Liver (tissue), 9 donors: ENCODE measurements around the gene IPPK. TPM values are rescaled to one million over a fixed set of nuclear protein-coding genes. Genes with fewer than 3 reads are reported as not detected.

Source experiments
- DNase-seq: peaks from one replicate; pipeline ENCODE4 v3.0.0-alpha.2; 2017; ENCODE audit warnings: low spot score
- H3K27ac ChIP-seq, 2 donors: one replicate each; pipeline ENCODE4 v1.7.0; 2013; ENCODE audit warnings: inconsistent platforms in 2 of 2, low read length in 2 of 2, control low read depth in 1 of 2, low read depth in 1 of 2, mild to moderate bottlenecking in 1 of 2
- H3K27me3 ChIP-seq, 4 donors: one replicate each; pipeline versions ENCODE4 v1.6.1 to v1.7.0; 2013; ENCODE audit warnings: low read length in 3 of 4, inconsistent platforms in 1 of 4, mild to moderate bottlenecking in 1 of 4, moderate library complexity in 1 of 4; ENCODE audit not compliant: control insufficient read depth in 4 of 4, insufficient read depth in 4 of 4
- H3K36me3 ChIP-seq, 4 donors: one replicate each; pipeline versions ENCODE4 v1.6.1 to v1.7.0; 2013; ENCODE audit warnings: low read length in 3 of 4, mild to moderate bottlenecking in 3 of 4, low read depth in 1 of 4, moderate library complexity in 1 of 4; ENCODE audit not compliant: control insufficient read depth in 4 of 4, insufficient read depth in 3 of 4
- H3K4me1 ChIP-seq, 4 donors: one replicate each; pipeline versions ENCODE4 v1.6.1 to v1.7.0; 2013; ENCODE audit warnings: low read length in 3 of 4, mild to moderate bottlenecking in 3 of 4, moderate library complexity in 1 of 4; ENCODE audit not compliant: control insufficient read depth in 4 of 4, insufficient read depth in 4 of 4
- H3K4me3 ChIP-seq, 3 donors: one replicate each; pipeline versions ENCODE4 v1.6.1 to v1.7.0; 2013; ENCODE audit warnings: low read length in 3 of 3, control low read depth in 1 of 3, low read depth in 1 of 3, mild to moderate bottlenecking in 1 of 3
- H3K9ac ChIP-seq, 2 donors: one replicate each; pipeline ENCODE4 v1.7.0; 2013; ENCODE audit warnings: low read length in 2 of 2, mild to moderate bottlenecking in 2 of 2, moderate library complexity in 2 of 2, control low read depth in 1 of 2, low read depth in 1 of 2
- H3K9me3 ChIP-seq, 4 donors: one replicate each; pipeline versions ENCODE4 v1.6.1 to v1.7.0; 2013; ENCODE audit warnings: low read length in 3 of 4; ENCODE audit not compliant: control insufficient read depth in 4 of 4
- EGR1 ChIP-seq, 2 donors: IDR thresholded peaks; 2 replicates each; pipeline ENCODE4 v1.6.1; 2016 to 2018; ENCODE audit warnings: antibody characterized with exemption in 2 of 2, low read depth in 2 of 2
- FOXA1 ChIP-seq: IDR thresholded peaks from 2 replicates; pipeline ENCODE4 v1.6.1; 2016; ENCODE audit warnings: antibody characterized with exemption
- FOXA2 ChIP-seq: IDR thresholded peaks from 2 replicates; pipeline ENCODE4 v1.6.1; 2016; ENCODE audit warnings: antibody characterized with exemption
- GABPA ChIP-seq, 2 donors: IDR thresholded peaks in 1 of 2; conservative IDR thresholded peaks in 1 of 2; 2 replicates each; pipeline ENCODE4 v1.6.1; 2016; ENCODE audit warnings: antibody characterized with exemption in 2 of 2, mild to moderate bottlenecking in 1 of 2, moderate library complexity in 1 of 2
- HNF4G ChIP-seq: IDR thresholded peaks from 2 replicates; pipeline ENCODE4 v1.6.1; 2016; ENCODE audit warnings: antibody characterized with exemption
- MAX ChIP-seq: IDR thresholded peaks from 2 replicates; pipeline ENCODE4 v1.6.1; 2016; ENCODE audit warnings: antibody characterized with exemption
- NR2F2 ChIP-seq: IDR thresholded peaks from 2 replicates; pipeline ENCODE4 v1.6.1; 2016; ENCODE audit warnings: antibody characterized with exemption
- REST ChIP-seq: IDR thresholded peaks from 2 replicates; pipeline ENCODE4 v1.6.1; 2016; ENCODE audit warnings: antibody characterized with exemption, mild to moderate bottlenecking
- RXRA ChIP-seq, 2 donors: IDR thresholded peaks; 2 replicates each; pipeline ENCODE4 v1.6.1; 2017 to 2018; ENCODE audit warnings: antibody characterized with exemption in 2 of 2, mild to moderate bottlenecking in 1 of 2
- SP1 ChIP-seq: IDR thresholded peaks from 2 replicates; pipeline ENCODE4 v1.6.1; 2018; ENCODE audit warnings: antibody characterized with exemption, mild to moderate bottlenecking
- TAF1 ChIP-seq: conservative IDR thresholded peaks from 2 replicates; pipeline ENCODE4 v1.6.1; 2016; ENCODE audit warnings: antibody characterized with exemption, mild to moderate bottlenecking
- WGBS: extraction: QIAGEN DNeasy Blood & Tissue Kit; methylation state at CpG from one replicate; pipeline ENCODE4 v1.1.7; 2013; 5-methylcytosine and 5-hydroxymethylcytosine counted together
- polyA plus RNA-seq, 2 donors: library from polyadenylated mRNA; stranded (reverse) in 1 of 2; unstranded in 1 of 2; fragments of 200-250 nt in 1 of 2; fragments of >200 nt in 1 of 2; fragmentation: Nextera tagmentation in 1 of 2; extraction: Ambion mirVana in 1 of 2; gene quantifications; one replicate each; pipeline versions ENCODE4 v1.2.1 to v1.2.3, GENCODE V29; 2013 to 2015
- total RNA-seq, 2 donors: library from RNA; depleted of rRNA; stranded (reverse); fragments of >200 nt; gene quantifications; one replicate each; pipeline ENCODE4 v1.2.3, GENCODE V29; 2014
- TF ChIP-seq, protein P1 (sequence below): IDR thresholded peaks from 2 replicates; pipeline ENCODE4 v1.6.1; 2016; ENCODE audit warnings: antibody characterized with exemption
- donor health status: healthy.
- donor health status: healthy.
- donor health status: healthy.
- donor health status: healthy.
- donor health status: healthy.

IPPK gene
- total and polyA plus RNA-seq, 4 donors = 2.1 to 5.9 (median 3.6) TPM

- TF ChIP-seq FOXA1 = no peak
- no peak for TF ChIP-seq TAF1
- no peak for TF ChIP-seq REST
- no peak for TF ChIP-seq SP1
Observed at GRCh38 chr9:92637886-92638620, 31.9 kb downstream of the IPPK start.

DNA sequence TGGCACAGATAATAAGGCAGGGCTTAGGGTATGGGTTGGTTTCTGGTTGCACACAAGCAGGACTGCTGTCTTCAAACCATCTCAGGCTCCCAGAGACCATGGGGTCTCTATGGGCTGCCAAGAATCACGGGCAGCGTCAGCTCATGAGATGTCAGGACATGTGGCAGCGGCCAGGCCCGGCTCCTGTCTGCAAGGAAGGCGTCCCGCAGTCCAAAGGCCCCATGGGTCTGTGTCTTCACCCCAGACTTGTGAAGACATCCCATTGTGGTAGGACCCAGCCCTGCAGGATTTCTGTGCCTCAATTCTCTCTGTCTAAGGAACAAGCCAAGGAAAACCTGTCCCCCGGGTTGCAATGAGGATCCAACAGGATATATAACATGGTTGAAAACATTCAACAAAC is 32.6 kb downstream of the IPPK start:
- DNase-seq = no peak
- Histone ChIP-seq H3K27me3 (no peaks in the 10 kb centered on the region), H3K4me1 (peaks cover 0 to 6% (median 2%) of the 10 kb centered on the region in 4 donors), H3K9me3 (no peaks in the 10 kb centered on the region), H3K4me3 (no peak overlapping the region), H3K27ac (no peak overlapping the region), H3K9ac (no peak overlapping the region), H3K36me3 (peaks cover 24 to 58% (median 35%) of the 10 kb centered on the region in 4 donors)
- WGBS = 94% methylated on average over 7 of the region's 7 CpGs
- no peak for TF ChIP-seq GABPA (IDR thresholded peaks at IDR 0.05 in 1 of 2, conservative IDR thresholded peaks at IDR 0.05 in 1 of 2)

More at GRCh38 chr9:92637886-92638620, 31.9 kb downstream of the IPPK start:
- Histone ChIP-seq H3K4me1 (peaks cover 0 to 6% (median 2%) of the 10 kb centered on the region in 4 donors), H3K27ac (no peak overlapping the region), H3K27me3 (no peaks in the 10 kb centered on the region), H3K9me3 (no peaks in the 10 kb centered on the region), H3K36me3 (peaks cover 24 to 61% (median 36%) of the 10 kb centered on the region in 4 donors), H3K4me3 (no peak overlapping the region), H3K9ac (no peak overlapping the region)
- DNase-seq = no peak
- 96% methylated on average over 26 of the region's 26 CpGs for WGBS

DNA sequence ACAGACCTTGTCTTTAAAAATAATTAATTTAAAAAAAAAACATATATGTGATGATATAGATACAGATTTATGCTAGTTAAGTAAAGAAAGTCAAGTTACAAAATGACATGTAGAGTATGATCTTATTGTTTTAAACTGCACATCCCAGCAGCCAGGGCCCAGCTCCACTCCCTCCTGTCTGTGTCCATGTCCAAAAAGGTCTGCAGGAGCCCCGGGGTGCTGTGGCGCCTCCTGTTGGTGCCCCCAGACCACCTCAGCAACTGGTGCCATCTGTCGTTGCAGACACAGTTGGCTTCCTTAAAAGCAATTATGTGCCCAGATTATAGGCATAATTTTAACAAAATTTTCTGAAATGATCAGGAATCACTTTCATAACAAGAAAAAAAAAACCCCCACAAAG is 33.3 kb downstream of the IPPK start:
- TF ChIP-seq, protein P1, sequence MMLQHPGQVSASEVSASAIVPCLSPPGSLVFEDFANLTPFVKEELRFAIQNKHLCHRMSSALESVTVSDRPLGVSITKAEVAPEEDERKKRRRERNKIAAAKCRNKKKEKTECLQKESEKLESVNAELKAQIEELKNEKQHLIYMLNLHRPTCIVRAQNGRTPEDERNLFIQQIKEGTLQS = no peak
- TF ChIP-seq REST (no peak), NR2F2 (no peak), RXRA (IDR thresholded peaks at IDR 0.05) (no peak), HNF4G (no peak), GABPA (IDR thresholded peaks at IDR 0.05 in 1 of 2, conservative IDR thresholded peaks at IDR 0.05 in 1 of 2) (no peak), SP1 (no peak), EGR1 (IDR thresholded peaks at IDR 0.05; ENCODE audit: low read depth in 2 of 2) (no peak), FOXA2 (no peak), MAX (no peak), TAF1 (no peak)
- no peak for DNase-seq
- 92% methylated on average over 3 of the region's 3 CpGs for WGBS

More for the DNA sequence above, 33.3 kb downstream of the IPPK start:
- Histone ChIP-seq H3K4me1 (peaks cover 0 to 6% (median 2%) of the 10 kb centered on the region in 4 donors), H3K9me3 (no peaks in the 10 kb centered on the region), H3K36me3 (peaks cover 21 to 56% (median 37%) of the 10 kb centered on the region in 4 donors), H3K9ac (no peak overlapping the region), H3K27me3 (no peaks in the 10 kb centered on the region), H3K4me3 (no peak overlapping the region), H3K27ac (no peak overlapping the region)
